Coronary artery (tissue), 2 donors: ENCODE results near the gene OR2T34.
A peak's percentile ranks its signal among the peaks of the same experiment; 100 is the strongest.
"Not testable (repeated sequence)": the region's sequence is repeated elsewhere in the genome, so short reads cannot be mapped to it uniquely, and the experiment has no call there.

Source experiments
- DNase-seq: peaks from one replicate; pipeline ENCODE4 v3.0.0-alpha.2; 2017; ENCODE audit warnings: low spot score
- H3K27ac ChIP-seq, 2 donors: fragments of 200-600 bp; sonication (generic); one replicate each; pipeline ENCODE4 v1.5.1; 2016 to 2019
- H3K4me3 ChIP-seq: fragments of 200-600 bp; sonication (generic); 2 replicates; pipeline ENCODE4 v1.5.1; 2016; ENCODE audit warnings: mild to moderate bottlenecking, moderate library complexity
- CTCF ChIP-seq: fragments of 200-600 bp; sonication (generic); IDR thresholded peaks from one replicate; pipeline ENCODE4 v1.5.1; 2019; ENCODE audit warnings: antibody characterized with exemption

The OR2T34 gene

GRCh38 chr1:248574657-248575056 lies at the start of gene OR2T34:
Gene OR2T34, minus strand, starts transcription at chr1:248574757. Its CDS starts 0 bp downstream, at chr1:248574757.
- DNase-seq = not testable (repeated sequence)

GRCh38 chr1:248622570-248623001 lies 48.0 kb upstream of the OR2T34 start:
- no peak overlapping the region for H3K27ac ChIP-seq
- H3K4me3 ChIP-seq = no peak overlapping the region
- TF ChIP-seq CTCF = no peak
- no peak for DNase-seq

More at GRCh38 chr1:248574657-248575056, at the start of gene OR2T34:
- not testable (repeated sequence) for H3K27ac ChIP-seq, H3K4me3 ChIP-seq

- no peak for TF ChIP-seq CTCF
These were observed 47.2 kb upstream of the OR2T34 start for GRCh38 chr1:248621770-248622169.

GRCh38 chr1:248618878-248619277 lies 44.3 kb upstream of the OR2T34 start:
- no peak overlapping the region for H3K4me3 ChIP-seq
- peak; percentile 31 for TF ChIP-seq CTCF
- no peak overlapping the region for H3K27ac ChIP-seq
- no peak for DNase-seq

More at GRCh38 chr1:248621770-248622169, 47.2 kb upstream of the OR2T34 start:
- Histone ChIP-seq H3K27ac (no peak overlapping the region), H3K4me3 (no peak overlapping the region)
- no peak for DNase-seq

- H3K27ac ChIP-seq = no peak overlapping the region
- H3K4me3 ChIP-seq = no peak overlapping the region
- DNase-seq = no peak
- no peak for TF ChIP-seq CTCF
These were observed 43.6 kb upstream of the OR2T34 start for GRCh38 chr1:248618119-248618518.

GRCh38 chr1:248613742-248614141 lies 39.2 kb upstream of the OR2T34 start:
- no peak overlapping the region for H3K4me3 ChIP-seq
- TF ChIP-seq CTCF = no peak
- DNase-seq = no peak
- no peak overlapping the region for H3K27ac ChIP-seq

GRCh38 chr1:248611883-248612414 lies 37.4 kb upstream of the OR2T34 start:
- DNase-seq = no peak
- H3K27ac ChIP-seq = no peak overlapping the region
- no peak for TF ChIP-seq CTCF
- H3K4me3 ChIP-seq = no peak overlapping the region
